HepG2 (cell line): ENCODE results near the gene BBS12. TPM values are rescaled to one million over a fixed set of nuclear protein-coding genes. Genes with fewer than 3 reads are reported as not detected.
A peak's percentile ranks its signal among the peaks of the same experiment; 100 is the strongest.

ENCODE experiments used
- ATAC-seq: fragments of 200-7000 bp; cut with Tn5 transposase; 3 replicates; pipeline ENCODE4 v1.9.1; 2020; ENCODE audit warnings: mild to moderate bottlenecking, moderate library complexity
- BruUV-seq: library from RNA; stranded (reverse); fragments of 400-500 nt; replicated peaks from 2 replicates; lab custom pipeline; 2021; lab: Mats Ljungman, UMichigan
- CTCF ChIA-PET: fragments of 300-600 bp; formaldehyde crosslinking; extraction: SDS; loops from one replicate; lab custom pipeline; 2021; ENCODE audit warnings: low total read pairs, inconsistent platforms, low intra/inter-chr PET ratio; lab: Yijun Ruan, JAX
- POLR2A ChIA-PET: fragments of 350-600 bp; sonication (Branson Sonifier 250); formaldehyde crosslinking; loops from one replicate; lab custom pipeline; 2020; ENCODE audit warnings: antibody characterized with exemption, inconsistent platforms; lab: Yijun Ruan, JAX
- DNase-seq: peaks from one replicate; pipeline ENCODE4 v3.0.0-alpha.2; 2015; ENCODE audit warnings: low spot score
- FAIRE-seq: peaks from 3 replicates; lab custom pipeline; 2011; peaks lifted over from hg19 to GRCh38; lab: Jason Lieb, UNC
- H2AFZ ChIP-seq: one replicate; pipeline ENCODE4 v1.6.1; 2011; ENCODE audit warnings: low read length, inconsistent platforms
- H3K27ac ChIP-seq: fragments of 300-600 bp; 3 replicates; pipeline ENCODE4 v1.8.0; 2011; ENCODE audit warnings: mixed run types, mild to moderate bottlenecking, mixed read lengths, low read length, inconsistent platforms; ENCODE audit not compliant: insufficient read depth; ENCODE audit errors: extremely low read length
- H3K27me3 ChIP-seq, 2 experiments: fragments of 200-600 bp in 1 of 2; 2 replicates in 1 of 2; 3 replicates in 1 of 2; pipeline versions ENCODE4 v1.6.0 to v1.8.0; 2011; ENCODE audit warnings: low read length in 2 of 2, mild to moderate bottlenecking in 2 of 2, moderate library complexity in 2 of 2, inconsistent platforms in 1 of 2; ENCODE audit not compliant: insufficient read depth in 2 of 2, control insufficient read depth in 1 of 2
- H3K36me3 ChIP-seq, 2 experiments: fragments of 200-600 bp in 1 of 2; replicated peaks in 1 of 2; 2 replicates in 1 of 2; 3 replicates in 1 of 2; pipeline versions ENCODE4 v1.5.1 to v1.8.0; 2011; ENCODE audit warnings: low read length in 2 of 2, inconsistent platforms in 1 of 2; ENCODE audit not compliant: insufficient read depth in 2 of 2, control insufficient read depth in 1 of 2
- H3K4me1 ChIP-seq: 2 replicates; pipeline ENCODE4 v1.5.1; 2012; ENCODE audit warnings: low read length, inconsistent platforms; ENCODE audit not compliant: insufficient read depth
- H3K4me2 ChIP-seq: 2 replicates; pipeline ENCODE4 v1.6.0; 2011; ENCODE audit warnings: low read depth, low read length, inconsistent platforms
- H3K4me3 ChIP-seq, 3 experiments: fragments of 200-600 bp in 1 of 3; sonication (generic), shearing (Covaris generic) in 1 of 3; replicated peaks in 1 of 3; 2 replicates each; pipeline ENCODE4 v1.5.1; 2011 to 2016; ENCODE audit warnings: low read length in 3 of 3, inconsistent platforms in 2 of 3, low read depth in 2 of 3, mild to moderate bottlenecking in 2 of 3, control low read depth in 1 of 3, mixed read lengths in 1 of 3; ENCODE audit not compliant: insufficient read depth in 1 of 3
- H3K79me2 ChIP-seq: one replicate; pipeline ENCODE4 v1.6.1; 2011; ENCODE audit warnings: low read length, inconsistent platforms; ENCODE audit not compliant: insufficient read depth
- H3K9ac ChIP-seq: 2 replicates; pipeline ENCODE4 v1.6.0; 2011; ENCODE audit warnings: mild to moderate bottlenecking, low read depth, low read length, inconsistent platforms; ENCODE audit not compliant: insufficient read depth
- H3K9me3 ChIP-seq: 2 replicates; pipeline ENCODE4 v1.5.1; 2012; ENCODE audit warnings: mild to moderate bottlenecking, low read length
- H4K20me1 ChIP-seq: 2 replicates; pipeline ENCODE4 v1.6.0; 2011; ENCODE audit warnings: inconsistent platforms, mild to moderate bottlenecking, low read length, moderate library complexity; ENCODE audit not compliant: insufficient read depth
- CHD4 ChIP-seq: fragments of 200-600 bp; sonication (generic); IDR thresholded peaks from 2 replicates; pipeline ENCODE4 v1.7.0; 2017; ENCODE audit warnings: mild to moderate bottlenecking, low read length, borderline replicate concordance
- KDM1A ChIP-seq: IDR thresholded peaks from 2 replicates; pipeline ENCODE4 v1.6.1; 2016; ENCODE audit warnings: missing compliant biosample characterization
- NAIF1 ChIP-seq: sonication (generic); formaldehyde crosslinking; IDR thresholded peaks from 2 replicates; pipeline ENCODE4 v1.5.0; 2020; ENCODE audit warnings: mild to moderate bottlenecking, missing genetic modification reagents, borderline replicate concordance
- PHF8 ChIP-seq: sonication (generic); formaldehyde crosslinking; IDR thresholded peaks from 2 replicates; pipeline ENCODE4 v1.5.0; 2020; ENCODE audit warnings: missing genetic modification reagents
- SKI ChIP-seq: fragments of 450-650 bp; IDR thresholded peaks from one replicate; pipeline ENCODE4 v1.6.1; 2018; ENCODE audit warnings: mild to moderate bottlenecking; ENCODE audit not compliant: partially characterized antibody
- ZNF24 ChIP-seq: fragments of 450-650 bp; IDR thresholded peaks from 2 replicates; pipeline ENCODE4 v1.6.1; 2017; ENCODE audit warnings: antibody characterized with exemption, mild to moderate bottlenecking
- ZNF629 ChIP-seq: sonication (generic); formaldehyde crosslinking; conservative IDR thresholded peaks from 2 replicates; pipeline ENCODE4 v1.5.0; 2020; ENCODE audit warnings: missing genetic modification reagents
- ZNF652 ChIP-seq: IDR thresholded peaks from 2 replicates; pipeline ENCODE4 v1.6.1; 2016; ENCODE audit warnings: low read depth, borderline replicate concordance
- ZNF747 ChIP-seq: sonication (generic); formaldehyde crosslinking; IDR thresholded peaks from 2 replicates; pipeline ENCODE4 v1.8.1; 2023; ENCODE audit warnings: missing genetic modification reagents, mild to moderate bottlenecking, borderline replicate concordance
- WGBS: methylation state at CpG from one replicate; pipeline ENCODE4 v1.1.6; 2017; ENCODE audit warnings: low lambda C conversion rate; 5-methylcytosine and 5-hydroxymethylcytosine counted together
- in situ Hi-C: cut with HindIII; loops from 2 replicates; pipeline ENCODE4 v1.10.0; 2017; ENCODE audit warnings: low pct_unique_long_range_greater_than_20kb; ENCODE audit not compliant: extremely low pct_ligation_motif_present
- intact Hi-C: fragments of 100-400 bp; cut with micrococcal nuclease; formaldehyde crosslinking; loops from one replicate; pipeline ENCODE4 v1.10.0; 2022; ENCODE audit not compliant: unreplicated experiment
- polyA plus RNA-seq, 8 experiments: library from polyadenylated mRNA; depleted of rRNA in 3 of 8; stranded (reverse) in 7 of 8; unstranded in 1 of 8; fragments of >200 nt; fragmentation: Illumina TruSeq in 4 of 8; extraction: Trizol in 4 of 8; gene quantifications; 2 replicates each; pipeline versions ENCODE4 v1.2.1 to v1.2.3, GENCODE V29; 2011 to 2016; ENCODE audit warnings: low read depth in 4 of 8, missing spikeins in 1 of 8, mixed read lengths in 1 of 8; ENCODE audit not compliant: insufficient read depth in 1 of 8
- total RNA-seq, 5 experiments: library from RNA; depleted of rRNA; stranded (reverse); fragments of >200 nt; fragmentation: Illumina TruSeq; extraction: Trizol; gene quantifications; 2 replicates each; pipeline ENCODE4 v1.2.3, GENCODE V29; 2016; ENCODE audit warnings: low read depth in 1 of 5
- TF ChIP-seq, protein P1 (sequence below): sonication (generic); formaldehyde crosslinking; IDR thresholded peaks from 2 replicates; pipeline ENCODE4 v1.4.0; 2020; ENCODE audit warnings: mild to moderate bottlenecking, missing genetic modification reagents

The BBS12 gene
- total and polyA plus RNA-seq, 2 of the 13 experiments (the other 11 are each of a cell fraction or from before 2014, with no cell fraction given), result 0.32 to 1.7 TPM

GRCh38 chr4:122766353-122766705, 33.8 kb downstream of the BBS12 start:
- Histone ChIP-seq H3K9ac (peak overlapping the region; percentile 17; the same call in 1 of the 2 replicates), H4K20me1 (no peaks in the 10 kb centered on the region)
- DNase-seq, result no peak
- TF ChIP-seq KDM1A (CRISPR knock-in tag) (peak; percentile 87), ZNF747 (CRISPR knock-in tag) (no peak), ZNF652 (CRISPR knock-in tag) (peak; percentile 54; the same call in 1 of the 2 replicates), ZNF629 (CRISPR knock-in tag) (peak; percentile 98), ZNF24 (no peak), CHD4 (peak; percentile 81; the same call in 1 of the 2 replicates), NAIF1 (CRISPR knock-in tag) (0 out of 2 replicates have a peak, but pooled peaks have one; percentile 38), SKI (no peak), PHF8 (CRISPR knock-in tag) (0 out of 2 replicates have a peak, but pooled peaks have one; percentile 8)
- TF ChIP-seq, protein P1, sequence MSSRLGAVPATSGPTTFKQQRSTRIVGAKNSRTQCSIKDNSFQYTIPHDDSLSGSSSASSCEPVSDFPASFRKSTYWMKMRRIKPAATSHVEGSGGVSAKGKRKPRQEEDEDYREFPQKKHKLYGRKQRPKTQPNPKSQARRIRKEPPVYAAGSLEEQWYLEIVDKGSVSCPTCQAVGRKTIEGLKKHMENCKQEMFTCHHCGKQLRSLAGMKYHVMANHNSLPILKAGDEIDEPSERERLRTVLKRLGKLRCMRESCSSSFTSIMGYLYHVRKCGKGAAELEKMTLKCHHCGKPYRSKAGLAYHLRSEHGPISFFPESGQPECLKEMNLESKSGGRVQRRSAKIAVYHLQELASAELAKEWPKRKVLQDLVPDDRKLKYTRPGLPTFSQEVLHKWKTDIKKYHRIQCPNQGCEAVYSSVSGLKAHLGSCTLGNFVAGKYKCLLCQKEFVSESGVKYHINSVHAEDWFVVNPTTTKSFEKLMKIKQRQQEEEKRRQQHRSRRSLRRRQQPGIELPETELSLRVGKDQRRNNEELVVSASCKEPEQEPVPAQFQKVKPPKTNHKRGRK, result no peak
- TF ChIP-seq, all 625 proteins: peak for 6
- FAIRE-seq (no peak), ATAC-seq (no peak)
- no TSS peak for BruUV-seq
- Histone ChIP-seq H3K36me3 (no peaks in the 10 kb centered on the region), H3K4me3 (0 out of 6 replicates have a peak overlapping the region, but pooled peaks of 1 of the 3 experiments have one; percentile 3), H3K4me1 (peaks cover 66% of the 10 kb centered on the region), H3K27me3 (no peaks in the 10 kb centered on the region), H3K4me2 (peak overlapping the region; percentile 57), H3K27ac (peak overlapping the region; percentile 54), H2AFZ (no peak overlapping the region), H3K79me2 (no peaks in the 10 kb centered on the region), H3K9me3 (no peaks in the 10 kb centered on the region)
- 21% methylated on average over 3 of the region's 3 CpGs for WGBS
- in situ Hi-C loops (loop anchor here (25.0 kb wide), 1 partner anchor 1346 kb away; no protein-coding TSS in a partner anchor), intact Hi-C loops (loop anchor here (10.0 kb wide), 1 partner anchor 298 kb away; no protein-coding TSS in a partner anchor)
- ChIA-PET POLR2A (no interaction called here), CTCF (no interaction called here)
